Fibroblast of lung (primary cell): Measurements from ENCODE around the gene SERPINB10. TPM values are rescaled to one million over a fixed set of nuclear protein-coding genes. Genes with fewer than 3 reads are reported as not detected.

ENCODE experiments used
- DNase-seq, 2 donors: peaks; one replicate each; pipeline versions ENCODE4 v3.0.0 to v3.0.0-alpha.2; 2010; ENCODE audit warnings: low read depth in 2 of 2
- H2AFZ ChIP-seq: 2 replicates; pipeline ENCODE4 v1.5.1; 2012; ENCODE audit warnings: low read length, control low read depth, inconsistent platforms
- H3K27ac ChIP-seq: 2 replicates; pipeline ENCODE4 v1.5.1; 2011; ENCODE audit warnings: low read length, control low read depth; ENCODE audit not compliant: insufficient read depth
- H3K27me3 ChIP-seq: 2 replicates; pipeline ENCODE4 v1.5.1; 2011; ENCODE audit warnings: mild to moderate bottlenecking, low read length; ENCODE audit not compliant: control insufficient read depth, insufficient read depth
- H3K36me3 ChIP-seq: 2 replicates; pipeline ENCODE4 v1.5.1; 2011; ENCODE audit warnings: low read length; ENCODE audit not compliant: control insufficient read depth, insufficient read depth
- H3K4me1 ChIP-seq: 2 replicates; pipeline ENCODE4 v1.5.1; 2011; ENCODE audit warnings: low read length; ENCODE audit not compliant: control insufficient read depth, insufficient read depth; ENCODE audit errors: extremely low read depth
- H3K4me2 ChIP-seq: 2 replicates; pipeline ENCODE4 v1.5.1; 2011; ENCODE audit warnings: low read length, control low read depth; ENCODE audit not compliant: insufficient read depth; ENCODE audit errors: extremely low read depth
- H3K4me3 ChIP-seq, 4 experiments: fragments of 200-600 bp in 1 of 4; sonication (generic) in 1 of 4; replicated peaks in 1 of 4; 2 replicates each; pipeline ENCODE4 v1.5.1; 2011 to 2016; ENCODE audit warnings: low read length in 4 of 4, low read depth in 3 of 4, mild to moderate bottlenecking in 3 of 4, control low read depth in 2 of 4, inconsistent platforms in 1 of 4, mixed read lengths in 1 of 4; ENCODE audit not compliant: insufficient read depth in 1 of 4; ENCODE audit errors: control extremely low read depth in 1 of 4
- H3K79me2 ChIP-seq: 2 replicates; pipeline ENCODE4 v1.5.1; 2012; ENCODE audit warnings: mild to moderate bottlenecking, low read length, inconsistent platforms; ENCODE audit not compliant: control insufficient read depth, insufficient read depth
- H3K9ac ChIP-seq: 2 replicates; pipeline ENCODE4 v1.5.1; 2011; ENCODE audit warnings: mild to moderate bottlenecking, low read length, control low read depth; ENCODE audit not compliant: insufficient read depth
- H3K9me3 ChIP-seq: 2 replicates; pipeline ENCODE4 v1.5.1; 2012; ENCODE audit warnings: low read depth, low read length; ENCODE audit not compliant: control insufficient read depth, insufficient read depth
- H4K20me1 ChIP-seq: 2 replicates; pipeline ENCODE4 v1.5.1; 2011; ENCODE audit warnings: low read length; ENCODE audit not compliant: control insufficient read depth, insufficient read depth; ENCODE audit errors: extremely low read depth
- CTCF ChIP-seq, 2 donors: IDR thresholded peaks in 1 of 2; conservative IDR thresholded peaks in 1 of 2; 1 replicate in 1 of 2; 2 replicates in 1 of 2; pipeline ENCODE4 v1.5.1; 2011 to 2012; ENCODE audit warnings: low read length in 2 of 2, control low read depth in 1 of 2, inconsistent platforms in 1 of 2, low read depth in 1 of 2, mild to moderate bottlenecking in 1 of 2
- EZH2 ChIP-seq: IDR thresholded peaks from 2 replicates; pipeline ENCODE4 v1.5.1; 2012; ENCODE audit warnings: low read length, control low read depth, mild to moderate bottlenecking; ENCODE audit errors: missing control alignments
- polyA minus RNA-seq: library from RNA; depleted of rRNA, polyadenylated mRNA; stranded (reverse); fragments of >200 nt; gene quantifications from 2 replicates; pipeline ENCODE4 v1.2.3, GENCODE V29; 2011; ENCODE audit warnings: low replicate concordance
- polyA plus RNA-seq, 2 donors: library from polyadenylated mRNA; depleted of rRNA in 1 of 2; stranded (reverse) in 1 of 2; unstranded in 1 of 2; fragments of >200 nt; gene quantifications; 2 replicates each; pipeline ENCODE4 v1.2.1, GENCODE V29; 2011 to 2012; ENCODE audit warnings: missing spikeins in 1 of 2
- total RNA-seq: library from RNA; depleted of rRNA; stranded (reverse); fragments of >200 nt; gene quantifications from 2 replicates; pipeline ENCODE4 v1.2.1, GENCODE V29; 2014

SERPINB10 gene, protein sequence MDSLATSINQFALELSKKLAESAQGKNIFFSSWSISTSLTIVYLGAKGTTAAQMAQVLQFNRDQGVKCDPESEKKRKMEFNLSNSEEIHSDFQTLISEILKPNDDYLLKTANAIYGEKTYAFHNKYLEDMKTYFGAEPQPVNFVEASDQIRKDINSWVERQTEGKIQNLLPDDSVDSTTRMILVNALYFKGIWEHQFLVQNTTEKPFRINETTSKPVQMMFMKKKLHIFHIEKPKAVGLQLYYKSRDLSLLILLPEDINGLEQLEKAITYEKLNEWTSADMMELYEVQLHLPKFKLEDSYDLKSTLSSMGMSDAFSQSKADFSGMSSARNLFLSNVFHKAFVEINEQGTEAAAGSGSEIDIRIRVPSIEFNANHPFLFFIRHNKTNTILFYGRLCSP
- total RNA-seq = not detected in 2 replicates
- polyA plus RNA-seq = 0.05 and 0.08 TPM in 2 replicates
- not detected in 2 replicates for polyA plus RNA-seq (2012)
- polyA minus RNA-seq = not detected in 2 replicates

DNA sequence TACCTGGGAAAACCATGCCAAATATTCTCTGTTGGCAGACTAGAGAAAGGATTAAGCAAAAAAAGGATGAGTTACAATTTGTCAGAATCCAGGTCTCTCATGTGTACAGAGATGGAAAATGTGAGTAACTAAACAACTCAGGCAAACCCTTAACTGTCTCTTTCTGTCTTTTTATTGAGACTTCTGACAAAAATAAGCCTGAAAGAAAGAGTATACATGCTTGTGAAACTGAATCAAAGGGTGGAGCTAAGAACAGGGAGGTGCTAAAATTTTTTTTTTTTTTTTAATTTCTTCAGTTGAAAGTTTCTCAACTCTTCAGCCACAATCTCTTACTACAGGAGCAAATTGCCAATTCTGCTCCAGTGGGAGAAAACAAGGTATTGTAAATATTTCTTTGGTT lies at the start of gene SERPINB10:
Gene SERPINB10 (plus strand): TSS at position 295 of the 400 bp plus-strand sequence. CDS start 7,553 bp downstream, outside the sequence.
- no peaks in the 10 kb centered on the region for H3K36me3 ChIP-seq
- H3K9ac ChIP-seq = no peak within 1 kb of the TSS
- DNase-seq = no peak
- TF ChIP-seq CTCF (conservative IDR thresholded peaks at IDR 0.05 in 1 of 2, IDR thresholded peaks at IDR 0.05 in 1 of 2; ENCODE audit: low read depth in 1 of 2, low read length in 2 of 2) (no peak), EZH2 (no peak)
- H3K27ac ChIP-seq = no peak within 1 kb of the TSS
- H3K4me2 ChIP-seq = no peak within 1 kb of the TSS
- H3K79me2 ChIP-seq = no peaks in the 10 kb centered on the region
- no peaks in the 10 kb centered on the region for H3K4me1 ChIP-seq
- no peak within 1 kb of the TSS for H3K4me3 ChIP-seq
- H2AFZ ChIP-seq = no peak within 1 kb of the TSS
- no peaks in the 10 kb centered on the region for H4K20me1 ChIP-seq
- no peaks in the 10 kb centered on the region for H3K9me3 ChIP-seq
- no peaks in the 10 kb centered on the region for H3K27me3 ChIP-seq

GRCh38 chr18:63858456-63858855 lies 49.3 kb upstream of the SERPINB10 start:
- H3K27ac ChIP-seq = no peak overlapping the region
- H4K20me1 ChIP-seq = no peaks in the 10 kb centered on the region
- H3K79me2 ChIP-seq = no peaks in the 10 kb centered on the region
- no peak overlapping the region for H3K4me2 ChIP-seq
- no peak overlapping the region for H2AFZ ChIP-seq
- no peaks in the 10 kb centered on the region for H3K27me3 ChIP-seq
- TF ChIP-seq EZH2 = no peak
- TF ChIP-seq CTCF (conservative IDR thresholded peaks at IDR 0.05 in 1 of 2, IDR thresholded peaks at IDR 0.05 in 1 of 2; ENCODE audit: low read depth in 1 of 2, low read length in 2 of 2) = no peak
- no peaks in the 10 kb centered on the region for H3K36me3 ChIP-seq
- DNase-seq = no peak
- H3K4me1 ChIP-seq = no peaks in the 10 kb centered on the region
- H3K9me3 ChIP-seq = no peaks in the 10 kb centered on the region
- no peak overlapping the region for H3K4me3 ChIP-seq
- no peak overlapping the region for H3K9ac ChIP-seq

DNA sequence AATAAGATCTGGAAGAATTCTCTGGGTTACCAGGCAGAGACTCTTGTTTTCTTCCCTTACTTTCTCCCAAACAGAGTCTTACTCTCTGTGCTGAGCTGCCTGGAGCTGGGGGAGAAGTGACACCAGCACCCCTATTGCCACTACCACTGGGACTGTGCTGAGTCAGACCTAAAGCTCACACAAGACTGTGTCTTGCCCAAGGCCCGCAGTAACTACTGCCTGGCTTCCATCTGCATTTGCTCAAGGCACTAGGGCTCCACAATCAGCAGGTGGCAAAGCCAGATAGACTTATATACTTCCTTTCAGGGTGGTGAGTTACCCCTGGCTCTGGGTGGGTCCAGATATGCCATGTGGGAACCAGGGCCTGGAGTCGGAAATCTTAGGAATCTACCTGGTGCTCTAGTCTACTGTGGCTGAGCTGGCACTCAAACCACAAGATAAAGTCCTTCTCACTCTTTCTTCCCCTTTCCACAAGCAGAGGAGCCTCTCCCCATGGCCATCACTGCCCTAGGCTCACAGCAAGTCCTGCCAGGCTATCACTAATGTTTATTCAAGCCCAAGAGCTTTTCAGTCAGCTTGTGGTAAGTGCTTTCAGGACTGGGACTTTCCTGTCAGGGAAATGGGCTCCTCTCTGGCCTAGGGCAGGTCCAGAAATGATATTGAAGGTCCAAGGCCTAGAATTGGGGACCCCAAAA lies 47.8 kb upstream of the SERPINB10 start:
- no peak for DNase-seq
- H3K4me1 ChIP-seq = no peaks in the 10 kb centered on the region
- H3K79me2 ChIP-seq = no peaks in the 10 kb centered on the region
- H3K9ac ChIP-seq = no peak overlapping the region
- H3K36me3 ChIP-seq = no peaks in the 10 kb centered on the region
- H3K9me3 ChIP-seq = no peaks in the 10 kb centered on the region
- no peak overlapping the region for H3K27ac ChIP-seq
- no peak overlapping the region for H2AFZ ChIP-seq
- H3K4me3 ChIP-seq = no peak overlapping the region
- TF ChIP-seq CTCF (conservative IDR thresholded peaks at IDR 0.05 in 1 of 2, IDR thresholded peaks at IDR 0.05 in 1 of 2; ENCODE audit: low read depth in 1 of 2, low read length in 2 of 2) (no peak), EZH2 (no peak)
- no peaks in the 10 kb centered on the region for H3K27me3 ChIP-seq
- no peak overlapping the region for H3K4me2 ChIP-seq
- no peaks in the 10 kb centered on the region for H4K20me1 ChIP-seq
